Natural killer cell (primary cell): ENCODE results near the gene PARP15. TPM values are rescaled to one million over a fixed set of nuclear protein-coding genes. Genes with fewer than 3 reads are reported as not detected.

ENCODE experiments used
- ATAC-seq, 3 donors: fragments of 150-1000 bp in 2 of 3; fragments of 200-7000 bp in 1 of 3; cut with Tn5 transposase; 1 replicate in 1 of 3; 2 replicates in 2 of 3; pipeline ENCODE4 v1.10.0; 2021; ENCODE audit warnings: mild to moderate bottlenecking in 2 of 3, moderate library complexity in 2 of 3
- DNase-seq, 2 donors: peaks; one replicate each; pipeline versions ENCODE4 v3.0.0 to v3.0.0-alpha.2; 2013 to 2021; ENCODE audit warnings: mixed read lengths in 1 of 2
- H3K27ac ChIP-seq: one replicate; pipeline ENCODE4 v1.5.1; 2013; ENCODE audit warnings: mild to moderate bottlenecking, low read length
- H3K27me3 ChIP-seq: one replicate; pipeline ENCODE4 v1.6.1; 2013; ENCODE audit warnings: low read length; ENCODE audit not compliant: control insufficient read depth, insufficient read depth
- H3K36me3 ChIP-seq: one replicate; pipeline ENCODE4 v1.6.1; 2013; ENCODE audit warnings: low read length; ENCODE audit not compliant: control insufficient read depth, insufficient read depth
- H3K4me1 ChIP-seq: one replicate; pipeline ENCODE4 v1.6.1; 2013; ENCODE audit warnings: low read length; ENCODE audit not compliant: control insufficient read depth, insufficient read depth
- H3K4me3 ChIP-seq: one replicate; pipeline ENCODE4 v1.5.1; 2013; ENCODE audit warnings: low read length
- H3K9me3 ChIP-seq: one replicate; pipeline ENCODE4 v1.6.1; 2013; ENCODE audit warnings: low read length; ENCODE audit not compliant: control insufficient read depth, insufficient read depth
- H3K27ac Mint-ChIP-seq, 2 donors: one replicate each; pipeline ENCODE4 v1.8.0; 2022; ENCODE audit warnings: mild to moderate bottlenecking in 2 of 2, mixed read lengths in 2 of 2, moderate library complexity in 1 of 2
- H3K27me3 Mint-ChIP-seq, 2 donors: one replicate each; pipeline ENCODE4 v1.8.0; 2022; ENCODE audit warnings: low read depth in 2 of 2, mixed read lengths in 2 of 2
- H3K36me3 Mint-ChIP-seq: one replicate; pipeline ENCODE4 v1.8.0; 2022; ENCODE audit warnings: mixed read lengths
- H3K4me1 Mint-ChIP-seq, 2 donors: one replicate each; pipeline ENCODE4 v1.8.0; 2022; ENCODE audit warnings: mixed read lengths in 2 of 2
- H3K4me3 Mint-ChIP-seq: one replicate; pipeline ENCODE4 v1.8.0; 2022; ENCODE audit warnings: mild to moderate bottlenecking, moderate library complexity, mixed read lengths
- H3K9me3 Mint-ChIP-seq, 2 donors: one replicate each; pipeline ENCODE4 v1.8.0; 2022; ENCODE audit warnings: mixed read lengths in 2 of 2
- WGBS: methylation state at CpG from one replicate; pipeline ENCODE4 v1.1.7; 2013; ENCODE audit warnings: missing lambda C conversion rate; ENCODE audit not compliant: insufficient coverage; 5-methylcytosine and 5-hydroxymethylcytosine counted together
- intact Hi-C: fragments of 100-400 bp; cut with micrococcal nuclease; formaldehyde crosslinking; loops from one replicate; pipeline ENCODE4 v1.14.2; 2022
- total RNA-seq, 4 donors: library from RNA; stranded (reverse); fragments of 120-200 nt in 1 of 4; gene quantifications; one replicate each; pipeline versions ENCODE4 v1.2.3 to v1.2.4, GENCODE V29; 2013 to 2022
- TF ChIP-seq, protein P1 (sequence below): fragments of 200-600 bp; IDR thresholded peaks from one replicate; pipeline ENCODE4 v1.8.0; 2022; ENCODE audit warnings: antibody characterized with exemption

Gene PARP15
- total RNA-seq, 3 donors from 2014 or later (not counting 1 experiment from before 2014, with no cell fraction given), result 164 to 199 (median 198) TPM

DNA sequence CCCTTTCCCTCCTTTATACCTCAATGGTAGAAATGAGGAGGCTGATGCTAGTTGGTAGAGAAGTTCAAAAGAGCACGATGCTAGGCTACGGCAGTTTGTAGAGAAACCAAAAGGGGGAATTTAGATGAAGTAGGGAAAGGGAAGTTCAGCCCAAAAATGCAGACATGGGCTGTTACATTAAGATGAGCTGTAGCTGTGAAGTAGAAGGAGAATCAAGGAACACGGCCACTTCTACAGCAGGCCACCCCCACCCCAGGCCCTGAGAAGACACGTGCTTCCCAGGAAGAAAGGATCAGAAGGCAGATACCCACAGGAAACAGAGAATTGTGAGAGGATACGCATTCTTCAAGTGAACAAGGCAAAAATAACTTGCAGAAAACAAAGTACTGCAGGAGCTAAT, 101.1 kb downstream of the PARP15 start:
- no peaks in the 10 kb centered on the region for H3K36me3 Mint-ChIP-seq
- peak in 1 of 2 donors; percentile 11 for DNase-seq
- H3K4me1 Mint-ChIP-seq, result peaks cover 45 to 46% of the 10 kb centered on the region in 2 donors
- no peaks in the 10 kb centered on the region for H3K36me3 ChIP-seq
- peaks cover 40% of the 10 kb centered on the region for H3K4me1 ChIP-seq
- peak overlapping the region; percentile 96 for H3K27ac ChIP-seq
- 59% methylated on average over 4 of the region's 5 CpGs for WGBS
- H3K27me3 ChIP-seq, result no peaks in the 10 kb centered on the region
- peak overlapping the region; percentile 84 to 99 for H3K27ac Mint-ChIP-seq
- H3K9me3 Mint-ChIP-seq, result no peaks in the 10 kb centered on the region
- no peak overlapping the region for H3K4me3 ChIP-seq
- ATAC-seq, result no peak
- TF ChIP-seq, protein P1, sequence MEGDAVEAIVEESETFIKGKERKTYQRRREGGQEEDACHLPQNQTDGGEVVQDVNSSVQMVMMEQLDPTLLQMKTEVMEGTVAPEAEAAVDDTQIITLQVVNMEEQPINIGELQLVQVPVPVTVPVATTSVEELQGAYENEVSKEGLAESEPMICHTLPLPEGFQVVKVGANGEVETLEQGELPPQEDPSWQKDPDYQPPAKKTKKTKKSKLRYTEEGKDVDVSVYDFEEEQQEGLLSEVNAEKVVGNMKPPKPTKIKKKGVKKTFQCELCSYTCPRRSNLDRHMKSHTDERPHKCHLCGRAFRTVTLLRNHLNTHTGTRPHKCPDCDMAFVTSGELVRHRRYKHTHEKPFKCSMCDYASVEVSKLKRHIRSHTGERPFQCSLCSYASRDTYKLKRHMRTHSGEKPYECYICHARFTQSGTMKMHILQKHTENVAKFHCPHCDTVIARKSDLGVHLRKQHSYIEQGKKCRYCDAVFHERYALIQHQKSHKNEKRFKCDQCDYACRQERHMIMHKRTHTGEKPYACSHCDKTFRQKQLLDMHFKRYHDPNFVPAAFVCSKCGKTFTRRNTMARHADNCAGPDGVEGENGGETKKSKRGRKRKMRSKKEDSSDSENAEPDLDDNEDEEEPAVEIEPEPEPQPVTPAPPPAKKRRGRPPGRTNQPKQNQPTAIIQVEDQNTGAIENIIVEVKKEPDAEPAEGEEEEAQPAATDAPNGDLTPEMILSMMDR, result no peak
- no peaks in the 10 kb centered on the region for H3K27me3 Mint-ChIP-seq
- intact Hi-C loops, result loop anchor here (2.0 kb wide), 1 partner anchor 220 kb away; no protein-coding TSS in a partner anchor
- H3K4me3 Mint-ChIP-seq, result peak overlapping the region; percentile 25
- no peaks in the 10 kb centered on the region for H3K9me3 ChIP-seq

DNA sequence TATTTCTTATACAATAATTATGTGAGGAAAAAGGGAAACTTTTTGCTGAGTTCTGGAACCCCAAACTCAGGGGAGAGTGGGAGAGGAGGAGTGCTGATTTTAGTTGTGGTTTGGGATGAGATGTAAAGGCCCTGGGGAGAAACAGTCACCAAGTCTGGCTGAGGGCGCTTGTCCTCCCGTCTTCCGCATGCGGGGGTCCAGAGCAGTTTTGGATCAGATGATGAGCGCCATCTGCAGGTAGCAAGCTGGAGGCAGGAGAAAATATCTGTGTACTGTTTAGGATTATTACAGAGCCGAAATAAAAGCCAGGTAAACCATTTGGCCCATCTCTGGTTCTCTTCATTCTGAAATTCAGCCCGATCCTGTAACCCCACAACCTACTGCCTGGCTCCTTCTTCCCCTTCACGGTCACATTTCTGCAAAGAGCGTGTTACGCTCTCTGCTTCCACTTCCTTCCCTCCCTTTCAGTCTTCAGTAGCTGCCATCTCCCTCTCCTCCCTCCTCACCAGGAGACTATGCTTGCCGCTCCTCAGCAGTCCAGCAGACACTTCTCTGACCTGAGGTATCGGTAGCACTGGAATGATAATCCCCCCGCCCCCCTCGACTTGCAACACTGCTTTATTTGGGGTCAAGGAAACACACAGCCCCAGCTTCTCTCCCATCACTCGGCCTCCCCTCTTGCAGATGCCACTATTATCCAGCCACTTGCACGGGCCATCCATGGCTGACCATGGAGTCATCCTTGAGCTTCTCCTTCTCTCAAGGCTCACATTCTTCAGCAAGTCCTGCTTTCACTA, 101.8 kb downstream of the PARP15 start:
- no peaks in the 10 kb centered on the region for H3K36me3 Mint-ChIP-seq
- no peaks in the 10 kb centered on the region for H3K27me3 Mint-ChIP-seq
- intact Hi-C loops, result loop anchor here (1.0 to 2.0 kb wide), 4 partner anchors 119 to 1133 kb away; no protein-coding TSS in a partner anchor
- TF ChIP-seq, protein P1, result peak; percentile 82
- peak; percentile 75 to 94 for DNase-seq
- Histone ChIP-seq H3K27ac (peak overlapping the region; percentile 96), H3K4me1 (peaks cover 40% of the 10 kb centered on the region), H3K27me3 (no peaks in the 10 kb centered on the region), H3K4me3 (peak overlapping the region; percentile 98), H3K9me3 (no peaks in the 10 kb centered on the region), H3K36me3 (no peaks in the 10 kb centered on the region)
- 7% methylated on average over 16 of the region's 16 CpGs for WGBS
- no peaks in the 10 kb centered on the region for H3K9me3 Mint-ChIP-seq
- peak overlapping the region; percentile 90 for H3K4me3 Mint-ChIP-seq
- peaks cover 50 to 52% of the 10 kb centered on the region in 2 donors for H3K4me1 Mint-ChIP-seq
- peak; percentile 65 to 75 (median 65) for ATAC-seq
- peak overlapping the region; percentile 84 to 99 for H3K27ac Mint-ChIP-seq

DNA sequence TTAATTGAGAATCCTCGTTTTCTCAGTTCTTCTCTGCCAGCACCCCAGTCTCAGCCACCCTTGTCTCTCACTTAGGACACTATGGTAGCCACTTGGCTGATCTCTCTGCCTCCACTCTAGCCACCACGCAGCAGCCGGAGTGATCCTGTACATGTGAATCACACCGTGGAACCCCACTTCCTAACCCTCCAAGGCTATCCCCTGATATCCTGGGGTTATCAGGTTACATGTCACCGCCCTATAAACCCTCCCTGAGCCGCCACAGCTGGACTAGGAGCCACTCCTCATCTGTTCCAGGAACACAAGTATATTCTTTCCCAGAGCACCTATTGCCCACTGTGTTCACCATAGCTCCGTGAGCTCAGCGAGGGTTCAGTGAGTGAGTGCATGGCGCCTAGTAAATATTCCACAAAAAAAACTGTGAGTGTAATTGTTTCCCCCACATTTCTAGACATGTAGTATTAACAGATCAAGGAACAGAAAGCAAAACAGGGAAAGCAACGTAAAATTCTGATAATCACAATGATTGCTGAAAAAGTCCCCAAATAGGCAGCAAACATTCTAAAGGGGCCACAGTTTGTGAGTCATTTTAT, 102.5 kb downstream of the PARP15 start:
- H3K9me3 Mint-ChIP-seq, result no peaks in the 10 kb centered on the region
- Histone ChIP-seq H3K27ac (peak overlapping the region; percentile 96), H3K36me3 (peaks cover 4% of the 10 kb centered on the region), H3K4me1 (peaks cover 40% of the 10 kb centered on the region), H3K9me3 (no peaks in the 10 kb centered on the region), H3K27me3 (no peaks in the 10 kb centered on the region), H3K4me3 (peak overlapping the region; percentile 98)
- H3K4me3 Mint-ChIP-seq, result peak overlapping the region; percentile 90
- intact Hi-C loops, result loop anchor here (1.0 to 5.0 kb wide), 7 partner anchors 120 to 1134 kb away; partner anchors contain the start of genes FAM162A, SEC22A and WDR5B
- peaks cover 55 to 59% of the 10 kb centered on the region in 2 donors for H3K4me1 Mint-ChIP-seq
- WGBS, result 44% methylated on average over 10 of the region's 10 CpGs
- H3K27ac Mint-ChIP-seq, result peak overlapping the region; percentile 84 to 99
- ATAC-seq (peak in 2 of 3 donors; percentile 6 to 9), DNase-seq (no peak)
- H3K36me3 Mint-ChIP-seq, result peaks cover 3% of the 10 kb centered on the region
- H3K27me3 Mint-ChIP-seq, result no peaks in the 10 kb centered on the region
- TF ChIP-seq, protein P1, result no peak
